GM12864 (cell line): ENCODE measurements around the gene NOS1.
"Not testable (repeated sequence)": the region's sequence is repeated elsewhere in the genome, so short reads cannot be mapped to it uniquely, and the experiment has no call there.

Source experiments
- DNase-seq: peaks from one replicate; pipeline ENCODE4 v3.0.0-alpha.2; 2011; ENCODE audit warnings: low read depth
- H3K4me3 ChIP-seq: 2 replicates; pipeline ENCODE4 v1.5.1; 2011; ENCODE audit warnings: mild to moderate bottlenecking, low read depth, low read length, control low read depth
- CTCF ChIP-seq: IDR thresholded peaks from 2 replicates; pipeline ENCODE4 v1.5.1; 2011; ENCODE audit warnings: low read depth, mild to moderate bottlenecking, moderate library complexity, low read length, control low read depth, inconsistent platforms; ENCODE audit errors: missing control alignments

Gene NOS1

DNA sequence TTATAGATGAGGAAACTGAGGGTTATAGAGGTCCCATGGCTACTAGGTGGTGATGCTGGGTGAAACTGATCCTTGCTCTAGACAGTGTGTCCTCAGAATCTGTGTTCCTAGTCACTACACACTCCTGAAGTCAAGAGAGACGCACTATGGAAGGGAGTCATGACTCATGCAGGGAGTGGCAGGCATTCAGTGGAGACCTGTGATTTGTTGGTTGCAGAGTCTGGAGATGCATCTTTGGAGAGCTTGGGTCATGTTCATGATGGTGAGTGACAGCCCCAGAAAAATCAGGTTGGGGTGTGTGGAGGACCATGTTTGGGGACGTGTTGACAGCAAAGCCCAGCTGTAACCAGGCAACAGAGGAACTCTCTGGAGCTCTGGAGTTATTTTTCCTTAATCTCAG, 133.2 kb downstream of the NOS1 start:
- TF ChIP-seq CTCF, result no peak
- no peak overlapping the region for H3K4me3 ChIP-seq
- DNase-seq, result no peak

DNA sequence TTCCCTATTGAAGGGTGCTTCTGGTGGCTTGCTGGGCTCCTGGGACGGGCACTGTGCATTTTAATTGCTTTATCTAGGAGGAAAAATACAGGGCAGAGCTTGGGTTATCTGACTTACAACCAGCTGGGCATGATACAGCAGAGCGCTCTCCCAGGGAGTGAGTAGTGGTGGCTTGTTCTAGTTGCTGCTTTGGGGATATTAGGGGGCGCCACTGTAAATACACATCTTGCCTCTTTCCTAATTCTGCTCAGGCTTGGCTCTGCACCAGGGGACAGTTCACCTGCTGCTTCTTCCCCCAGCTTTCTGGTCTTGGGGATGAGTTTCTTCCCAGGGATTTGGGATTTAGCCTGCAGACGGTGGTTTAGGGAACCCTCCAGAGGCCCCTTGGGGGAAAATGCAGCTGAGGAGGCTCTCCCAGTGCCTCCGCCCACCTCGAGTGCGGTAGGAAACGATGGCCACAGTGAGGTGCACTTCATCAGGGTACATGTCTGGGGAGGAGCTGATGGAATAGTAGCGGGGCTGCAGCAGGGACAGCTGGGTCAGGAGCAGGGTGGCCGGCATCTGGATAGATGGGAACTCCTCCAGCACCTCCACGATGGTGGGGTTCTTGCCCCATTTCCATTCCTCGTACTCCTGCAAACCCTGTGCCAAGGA, 134.3 kb downstream of the NOS1 start:
- no peak overlapping the region for H3K4me3 ChIP-seq

DNA sequence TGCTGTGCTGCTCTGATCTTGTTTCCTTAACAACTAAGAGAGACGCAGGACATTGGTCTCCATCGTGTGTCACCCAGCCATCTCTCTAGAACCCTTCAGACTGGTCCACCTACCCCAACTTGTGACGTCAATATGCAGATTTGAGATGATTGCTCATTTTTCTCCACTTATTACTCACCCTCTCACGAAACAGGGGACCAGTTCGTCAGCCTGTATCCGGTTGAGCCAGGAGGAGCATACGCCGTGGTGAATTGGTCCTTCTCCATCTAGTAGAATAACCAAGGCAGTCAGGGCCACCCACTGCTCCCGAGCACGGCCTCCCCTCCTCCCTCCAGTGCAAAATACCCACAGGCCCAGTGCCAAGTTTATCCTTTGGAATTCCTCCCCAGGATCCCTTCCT, 134.9 kb downstream of the NOS1 start:
- no peak for TF ChIP-seq CTCF
- DNase-seq, result peak; percentile 8
- no peak overlapping the region for H3K4me3 ChIP-seq

More for the DNA sequence above, 134.3 kb downstream of the NOS1 start:
- no peak for TF ChIP-seq CTCF
- DNase-seq, result no peak

- no peak overlapping the region for H3K4me3 ChIP-seq
- DNase-seq, result no peak
- no peak for TF ChIP-seq CTCF
Measured at GRCh38 chr12:117225179-117225578, 136.2 kb downstream of the NOS1 start.

DNA sequence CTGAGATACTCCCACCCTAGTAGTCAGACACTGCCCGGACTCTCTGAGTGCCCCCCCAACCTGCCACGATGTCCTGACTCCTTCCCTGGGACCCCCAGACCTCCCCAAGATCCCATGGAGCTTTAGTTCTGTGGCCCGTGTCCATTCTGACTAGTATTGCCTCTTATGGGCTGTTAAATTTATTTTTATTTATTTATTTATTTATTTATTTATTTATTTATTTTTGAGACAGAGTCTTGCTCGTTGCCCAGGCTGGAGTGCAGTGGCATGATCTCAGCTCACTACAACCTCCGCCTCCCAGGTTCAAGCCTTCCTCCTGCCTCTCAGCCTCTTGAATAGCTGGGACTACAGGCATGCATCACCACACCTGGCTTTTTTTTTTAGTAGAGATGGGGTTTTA, 140.5 kb downstream of the NOS1 start:
- DNase-seq, H3K4me3 ChIP-seq: not testable (repeated sequence)

- no peak for TF ChIP-seq CTCF
- no peak overlapping the region for H3K4me3 ChIP-seq
- no peak for DNase-seq
Measured at GRCh38 chr12:117218149-117218548, 143.3 kb downstream of the NOS1 start.

DNA sequence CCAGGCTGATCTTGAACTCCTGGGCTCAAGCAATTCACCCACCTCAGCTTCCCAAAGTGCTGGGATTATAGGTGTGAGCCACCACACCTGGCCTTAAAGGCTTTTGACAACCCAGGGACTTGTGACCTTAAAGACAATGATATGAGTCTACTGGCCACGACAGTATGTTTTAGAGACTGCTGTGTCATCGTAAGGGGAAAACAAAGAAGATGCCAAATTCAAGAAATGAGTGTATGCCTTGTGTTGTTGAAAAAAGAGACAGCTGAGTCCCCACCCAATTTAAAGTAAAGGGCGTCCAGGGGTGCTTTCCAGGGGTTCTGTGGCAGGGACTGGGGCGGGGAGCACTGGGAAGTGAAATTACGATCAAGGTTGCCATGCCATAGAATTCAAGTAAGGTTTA, 144.7 kb downstream of the NOS1 start:
- TF ChIP-seq CTCF, result no peak
- no peak for DNase-seq
- no peak overlapping the region for H3K4me3 ChIP-seq
